H9 (cell line): ENCODE measurements around the gene BCL2L1. TPM values are rescaled to one million over a fixed set of nuclear protein-coding genes. Genes with fewer than 3 reads are reported as not detected.
A peak's percentile ranks its signal among the peaks of the same experiment; 100 is the strongest.

Source experiments
- DNase-seq: peaks from one replicate; pipeline ENCODE4 v3.0.0-alpha.2; 2017
- H2AFZ ChIP-seq: one replicate; pipeline ENCODE4 v1.6.1; 2013; ENCODE audit warnings: mild to moderate bottlenecking, low read length, control low read depth, moderate library complexity
- H2AK5ac ChIP-seq: 2 replicates; pipeline ENCODE4 v1.6.1; 2013; ENCODE audit warnings: low read length, control low read depth, mixed read lengths; ENCODE audit not compliant: insufficient read length
- H2BK120ac ChIP-seq: one replicate; pipeline ENCODE4 v1.6.1; 2013; ENCODE audit warnings: low read depth, mild to moderate bottlenecking, low read length, control low read depth, inconsistent platforms; ENCODE audit not compliant: poor library complexity, severe bottlenecking
- H2BK12ac ChIP-seq: 2 replicates; pipeline ENCODE4 v1.6.1; 2013; ENCODE audit warnings: low read length, control low read depth, mixed read lengths, low read depth; ENCODE audit not compliant: insufficient read length
- H2BK15ac ChIP-seq: 2 replicates; pipeline ENCODE4 v1.6.1; 2013; ENCODE audit warnings: low read depth, low read length, control low read depth
- H2BK20ac ChIP-seq: one replicate; pipeline ENCODE4 v1.6.1; 2013; ENCODE audit warnings: low read depth, mild to moderate bottlenecking, low read length, control low read depth, inconsistent platforms; ENCODE audit not compliant: poor library complexity, severe bottlenecking
- H2BK5ac ChIP-seq: 2 replicates; pipeline ENCODE4 v1.6.1; 2013; ENCODE audit warnings: low read length, control low read depth, mixed read lengths; ENCODE audit not compliant: insufficient read length
- H3K14ac ChIP-seq: 2 replicates; pipeline ENCODE4 v1.6.1; 2013; ENCODE audit warnings: low read length, control low read depth; ENCODE audit not compliant: insufficient read depth
- H3K18ac ChIP-seq: 2 replicates; pipeline ENCODE4 v1.6.1; 2013; ENCODE audit warnings: low read depth, mild to moderate bottlenecking, mixed read lengths, low read length, control low read depth; ENCODE audit not compliant: insufficient read length
- H3K23ac ChIP-seq: 2 replicates; pipeline ENCODE4 v1.6.1; 2013; ENCODE audit warnings: low read length, control low read depth, mixed read lengths, low read depth; ENCODE audit not compliant: insufficient read length
- H3K23me2 ChIP-seq: 2 replicates; pipeline ENCODE4 v1.6.1; 2013; ENCODE audit warnings: low read depth, mild to moderate bottlenecking, mixed read lengths, low read length, control low read depth; ENCODE audit not compliant: insufficient read length, poor library complexity, severe bottlenecking
- H3K27ac ChIP-seq: 2 replicates; pipeline ENCODE4 v1.5.1; 2013; ENCODE audit warnings: low read length, control low read depth, mixed read lengths, low read depth; ENCODE audit not compliant: insufficient read length
- H3K27me3 ChIP-seq: 2 replicates; pipeline ENCODE4 v1.6.1; 2013; ENCODE audit warnings: low read length, control low read depth, inconsistent platforms; ENCODE audit not compliant: insufficient read depth
- H3K4ac ChIP-seq: 2 replicates; pipeline ENCODE4 v1.6.1; 2013; ENCODE audit warnings: low read depth, mild to moderate bottlenecking, control low read depth, inconsistent platforms, low read length, moderate library complexity
- H3K4me1 ChIP-seq: 2 replicates; pipeline ENCODE4 v1.6.1; 2013; ENCODE audit warnings: low read length, control low read depth, inconsistent platforms; ENCODE audit not compliant: insufficient read depth
- H3K4me2 ChIP-seq: 2 replicates; pipeline ENCODE4 v1.6.1; 2013; ENCODE audit warnings: low read length, control low read depth, mixed read lengths; ENCODE audit not compliant: insufficient read length, insufficient read depth
- H3K56ac ChIP-seq: 2 replicates; pipeline ENCODE4 v1.6.1; 2013; ENCODE audit warnings: low read depth, mild to moderate bottlenecking, mixed read lengths, low read length, control low read depth; ENCODE audit not compliant: insufficient read length
- H3K79me1 ChIP-seq: 2 replicates; pipeline ENCODE4 v1.6.1; 2013; ENCODE audit warnings: low read depth, mild to moderate bottlenecking, moderate library complexity, low read length, control low read depth, inconsistent platforms; ENCODE audit not compliant: insufficient read depth, poor library complexity, severe bottlenecking
- H3K79me2 ChIP-seq: 2 replicates; pipeline ENCODE4 v1.6.1; 2013; ENCODE audit warnings: low read length, control low read depth, inconsistent platforms; ENCODE audit not compliant: insufficient read depth
- H3K9ac ChIP-seq: 2 replicates; pipeline ENCODE4 v1.6.1; 2013; ENCODE audit warnings: low read length, control low read depth, mixed read lengths; ENCODE audit not compliant: insufficient read length; ENCODE audit errors: extremely low read depth
- H3K9me3 ChIP-seq: one replicate; pipeline ENCODE4 v1.6.1; 2013; ENCODE audit warnings: low read depth, low read length, inconsistent platforms; ENCODE audit not compliant: control insufficient read depth
- H3T11ph ChIP-seq: one replicate; pipeline ENCODE4 v1.6.1; 2013; ENCODE audit warnings: mild to moderate bottlenecking, low read length, control low read depth, inconsistent platforms
- H4K20me1 ChIP-seq: one replicate; pipeline ENCODE4 v1.6.1; 2013; ENCODE audit not compliant: control insufficient read depth, insufficient read length, insufficient read depth
- H4K5ac ChIP-seq: 2 replicates; pipeline ENCODE4 v1.6.1; 2013; ENCODE audit warnings: low read depth, mild to moderate bottlenecking, mixed read lengths, low read length, control low read depth; ENCODE audit not compliant: insufficient read length
- H4K8ac ChIP-seq: replicated peaks from 2 replicates; pipeline ENCODE4 v1.6.1; 2013; ENCODE audit warnings: low read length, control low read depth, mixed read lengths, low read depth; ENCODE audit not compliant: insufficient read length
- H4K91ac ChIP-seq: 2 replicates; pipeline ENCODE4 v1.6.1; 2013; ENCODE audit warnings: low read depth, mild to moderate bottlenecking, moderate library complexity, mixed read lengths, low read length, control low read depth; ENCODE audit not compliant: insufficient read length
- H3K27ac Mint-ChIP-seq, 3 experiments: 2 replicates in 2 of 3; 3 replicates in 1 of 3; pipeline ENCODE4 v1.8.0; 2020 to 2021; ENCODE audit warnings: mixed read lengths in 3 of 3, mild to moderate bottlenecking in 1 of 3, moderate library complexity in 1 of 3
- H3K27me3 Mint-ChIP-seq: 2 replicates; pipeline ENCODE4 v1.8.0; 2021; ENCODE audit warnings: low read depth, mild to moderate bottlenecking, moderate library complexity, mixed read lengths
- H3K36me3 Mint-ChIP-seq, 3 experiments: 2 replicates in 2 of 3; 3 replicates in 1 of 3; pipeline ENCODE4 v1.8.0; 2020 to 2021; ENCODE audit warnings: low read depth in 3 of 3, mixed read lengths in 3 of 3; ENCODE audit not compliant: insufficient read depth in 1 of 3
- H3K4me1 Mint-ChIP-seq, 2 experiments: 2 replicates each; pipeline ENCODE4 v1.8.0; 2020; ENCODE audit warnings: mixed read lengths in 2 of 2
- H3K4me3 Mint-ChIP-seq, 2 experiments: 2 replicates in 1 of 2; 3 replicates in 1 of 2; pipeline ENCODE4 v1.8.0; 2020 to 2021; ENCODE audit warnings: mild to moderate bottlenecking in 2 of 2, mixed read lengths in 2 of 2, moderate library complexity in 1 of 2
- H3K9me3 Mint-ChIP-seq, 2 experiments: 2 replicates in 1 of 2; 3 replicates in 1 of 2; pipeline ENCODE4 v1.8.0; 2020; ENCODE audit warnings: mild to moderate bottlenecking in 2 of 2, mixed read lengths in 2 of 2, moderate library complexity in 1 of 2
- WGBS: extraction: QIAGEN DNeasy Blood & Tissue Kit; methylation state at CpG from one replicate; pipeline ENCODE4 v1.1.7; 2013; ENCODE audit warnings: missing lambda C conversion rate, low lambda C conversion rate, mixed read lengths; ENCODE audit not compliant: insufficient read length; ENCODE audit errors: extremely low coverage; 5-methylcytosine and 5-hydroxymethylcytosine counted together
- total RNA-seq: library from RNA; stranded (reverse); gene quantifications from 2 replicates; pipeline ENCODE4 v1.2.1, GENCODE V29; 2021
- TF ChIP-seq, protein P1 (sequence below): fragments of 200-600 bp; sonication (generic); conservative IDR thresholded peaks from 3 replicates; pipeline ENCODE4 v1.8.0; 2021; ENCODE audit warnings: antibody characterized with exemption, mild to moderate bottlenecking

The BCL2L1 gene
- total RNA-seq, 1 experiment from 2014 or later, result 105 TPM

DNA sequence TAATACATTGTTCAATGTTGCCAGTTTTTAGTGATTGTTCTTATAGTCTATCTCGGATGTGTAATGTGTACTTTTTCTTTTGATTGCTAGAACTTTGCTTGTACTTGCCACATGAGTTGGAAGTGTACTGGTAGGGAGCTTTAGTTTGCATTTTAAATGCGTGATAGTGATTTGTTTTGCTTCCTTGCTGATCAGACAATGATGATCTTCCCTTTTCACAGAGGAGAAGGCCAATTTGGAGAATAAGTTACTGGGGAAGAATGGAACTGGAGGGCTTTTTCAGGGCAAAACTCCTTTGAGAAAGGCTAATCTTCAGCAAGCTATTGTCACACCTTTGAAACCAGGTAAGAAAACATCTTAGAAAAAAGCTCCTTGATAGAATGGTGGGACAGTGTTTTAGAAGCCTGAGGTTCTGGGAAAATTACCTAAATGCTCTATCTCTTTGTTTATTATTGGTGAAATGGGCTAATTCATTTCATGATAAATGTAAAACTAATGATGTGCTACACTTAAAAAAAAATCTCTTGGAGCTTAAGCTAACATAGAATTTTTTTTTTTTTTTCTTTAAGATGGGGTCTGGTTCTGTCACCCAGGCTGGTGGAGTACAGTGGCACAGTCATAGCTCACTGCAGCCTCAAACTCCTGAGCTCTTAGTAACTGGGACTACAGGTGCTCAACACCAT is 37.3 kb upstream of the BCL2L1 start:
- H3K14ac ChIP-seq, result no peak overlapping the region
- no peak overlapping the region for H4K5ac ChIP-seq
- no CpG with 5 or more reads among the region's 2 CpGs for WGBS
- no peak overlapping the region for H2BK120ac ChIP-seq
- TF ChIP-seq, protein P1, sequence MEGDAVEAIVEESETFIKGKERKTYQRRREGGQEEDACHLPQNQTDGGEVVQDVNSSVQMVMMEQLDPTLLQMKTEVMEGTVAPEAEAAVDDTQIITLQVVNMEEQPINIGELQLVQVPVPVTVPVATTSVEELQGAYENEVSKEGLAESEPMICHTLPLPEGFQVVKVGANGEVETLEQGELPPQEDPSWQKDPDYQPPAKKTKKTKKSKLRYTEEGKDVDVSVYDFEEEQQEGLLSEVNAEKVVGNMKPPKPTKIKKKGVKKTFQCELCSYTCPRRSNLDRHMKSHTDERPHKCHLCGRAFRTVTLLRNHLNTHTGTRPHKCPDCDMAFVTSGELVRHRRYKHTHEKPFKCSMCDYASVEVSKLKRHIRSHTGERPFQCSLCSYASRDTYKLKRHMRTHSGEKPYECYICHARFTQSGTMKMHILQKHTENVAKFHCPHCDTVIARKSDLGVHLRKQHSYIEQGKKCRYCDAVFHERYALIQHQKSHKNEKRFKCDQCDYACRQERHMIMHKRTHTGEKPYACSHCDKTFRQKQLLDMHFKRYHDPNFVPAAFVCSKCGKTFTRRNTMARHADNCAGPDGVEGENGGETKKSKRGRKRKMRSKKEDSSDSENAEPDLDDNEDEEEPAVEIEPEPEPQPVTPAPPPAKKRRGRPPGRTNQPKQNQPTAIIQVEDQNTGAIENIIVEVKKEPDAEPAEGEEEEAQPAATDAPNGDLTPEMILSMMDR, result no peak
- peak overlapping the region in 2 of 3 experiments; percentile 4 to 68; a peak in 3 of 7 replicates for H3K27ac Mint-ChIP-seq
- no peaks in the 10 kb centered on the region for H3K79me2 ChIP-seq
- H3K4me3 Mint-ChIP-seq, result no peak overlapping the region
- H4K8ac ChIP-seq, result no peak overlapping the region
- H3K27me3 ChIP-seq, result no peaks in the 10 kb centered on the region
- H2AFZ ChIP-seq, result no peak overlapping the region
- no peak overlapping the region for H4K91ac ChIP-seq
- H3K23me2 ChIP-seq, result no peaks in the 10 kb centered on the region
- H3K4me1 Mint-ChIP-seq, result peaks cover 7 to 8% of the 10 kb centered on the region in 2 experiments
- H3K23ac ChIP-seq, result no peak overlapping the region
- H3K18ac ChIP-seq, result no peak overlapping the region
- H3K36me3 Mint-ChIP-seq, result peaks cover 35 to 74% (median 73%) of the 10 kb centered on the region in 3 experiments
- H3T11ph ChIP-seq, result no peak overlapping the region
- no peak overlapping the region for H2BK15ac ChIP-seq
- H3K27me3 Mint-ChIP-seq, result no peaks in the 10 kb centered on the region
- no peak overlapping the region for H2AK5ac ChIP-seq
- H3K4ac ChIP-seq, result no peak overlapping the region
- no peaks in the 10 kb centered on the region for H3K9me3 Mint-ChIP-seq
- no peak overlapping the region for H3K27ac ChIP-seq
- no peak overlapping the region for H3K56ac ChIP-seq
- no peaks in the 10 kb centered on the region for H3K9me3 ChIP-seq
- no peak overlapping the region for H2BK12ac ChIP-seq
- DNase-seq, result no peak
- no peak overlapping the region for H2BK20ac ChIP-seq
- H3K9ac ChIP-seq, result no peak overlapping the region
- no peak overlapping the region for H2BK5ac ChIP-seq
- no peaks in the 10 kb centered on the region for H3K4me1 ChIP-seq
- no peak overlapping the region for H3K4me2 ChIP-seq
- H3K79me1 ChIP-seq, result no peaks in the 10 kb centered on the region
- no peaks in the 10 kb centered on the region for H4K20me1 ChIP-seq
